GM21515 (cell line): Measurements from ENCODE around the gene PRPSAP2.

Experiments
- ATAC-seq: cut with Tn5 transposase; IDR thresholded peaks from one replicate; pipeline ENCODE4 v1.9.1; 2021; ENCODE audit not compliant: unreplicated experiment

PRPSAP2 gene

GRCh38 chr17:18960803-18961511, 103.0 kb downstream of the PRPSAP2 start:
- ATAC-seq: peak; percentile 68

- ATAC-seq: no peak
Measured at GRCh38 chr17:18961634-18962493, 103.9 kb downstream of the PRPSAP2 start.

- ATAC-seq: no peak
Measured at GRCh38 chr17:18962494-18962815, 104.5 kb downstream of the PRPSAP2 start.

- ATAC-seq: no peak
Measured at GRCh38 chr17:18963126-18964017, 105.4 kb downstream of the PRPSAP2 start.

- ATAC-seq: no peak
Measured at GRCh38 chr17:18964018-18964351, 106.1 kb downstream of the PRPSAP2 start.

- no peak for ATAC-seq
Measured at GRCh38 chr17:18964550-18964949, 106.6 kb downstream of the PRPSAP2 start.

GRCh38 chr17:18965530-18966236, 107.8 kb downstream of the PRPSAP2 start:
- no peak for ATAC-seq

- ATAC-seq: no peak
Measured at GRCh38 chr17:18966831-18967624, 109.1 kb downstream of the PRPSAP2 start.

GRCh38 chr17:18967916-18968315, 110.0 kb downstream of the PRPSAP2 start:
- no peak for ATAC-seq

GRCh38 chr17:18968345-18968744, 110.4 kb downstream of the PRPSAP2 start:
- ATAC-seq: no peak

- ATAC-seq: no peak
Measured at GRCh38 chr17:18968945-18969887, 111.3 kb downstream of the PRPSAP2 start.

GRCh38 chr17:18970582-18971480, 112.9 kb downstream of the PRPSAP2 start:
- ATAC-seq: no peak

- ATAC-seq: no peak
Measured at GRCh38 chr17:18971801-18972200, 113.9 kb downstream of the PRPSAP2 start.

- no peak for ATAC-seq
Measured at GRCh38 chr17:18974407-18975149, 116.6 kb downstream of the PRPSAP2 start.

GRCh38 chr17:18975597-18975996, 117.7 kb downstream of the PRPSAP2 start:
- no peak for ATAC-seq

GRCh38 chr17:18976201-18976600, 118.3 kb downstream of the PRPSAP2 start:
- ATAC-seq: no peak

GRCh38 chr17:18977021-18977420, 119.1 kb downstream of the PRPSAP2 start:
- no peak for ATAC-seq
